Measurements from ENCODE around the gene LY6G6C. TPM values are rescaled to one million over a fixed set of nuclear protein-coding genes. Genes with fewer than 3 reads are reported as not detected.

Gene LY6G6C
- total and polyA plus RNA-seq, 2 of the 13 experiments (the other 11 are each of a cell fraction or from before 2014, with no cell fraction given): 0.15 TPM; not detected in 1

GRCh38 chr6:31702819-31703716 lies 18.5 kb downstream of the LY6G6C start, which contains the start of gene ABHD16A (continued):
- TF ChIP-seq ZHX2 (IDR thresholded peaks at IDR 0.05; ENCODE audit: low read depth) (peak; percentile 85), ZHX2 (CRISPR knock-in tag; IDR thresholded peaks at IDR 0.05; ENCODE audit: borderline replicate concordance) (no peak), CSRNP2 (CRISPR knock-in tag; conservative IDR thresholded peaks at IDR 0.05; ENCODE audit: low read depth) (no peak), ZNF652 (CRISPR knock-in tag; IDR thresholded peaks at IDR 0.05; ENCODE audit: borderline replicate concordance, low read depth) (peak; percentile 30; the same call in 1 of the 2 replicates), ZNF883 (CRISPR knock-in tag; IDR thresholded peaks at IDR 0.05; ENCODE audit: not compliant biosample characterization) (no peak), ZBTB7A (CRISPR knock-in tag; IDR thresholded peaks at IDR 0.05) (no peak), SALL1 (CRISPR knock-in tag; IDR thresholded peaks at IDR 0.05) (peak; percentile 81), ZNF207 (IDR thresholded peaks at IDR 0.05; ENCODE audit: borderline replicate concordance) (no peak), HDAC2 (CRISPR knock-in tag; IDR thresholded peaks at IDR 0.05) (peak; percentile 83), ZNF607 (CRISPR knock-in tag; IDR thresholded peaks at IDR 0.05; ENCODE audit: borderline replicate concordance) (peak; percentile 88), RNF219 (CRISPR knock-in tag; IDR thresholded peaks at IDR 0.05) (peak; percentile 72; the same call in 1 of the 2 replicates), THYN1 (CRISPR knock-in tag; IDR thresholded peaks at IDR 0.05; ENCODE audit: borderline replicate concordance, low read depth) (no peak), STAT6 (CRISPR knock-in tag; IDR thresholded peaks at IDR 0.05; ENCODE audit: borderline replicate concordance) (no peak; the same call in 1 of the 2 replicates), ZNF598 (CRISPR knock-in tag; IDR thresholded peaks at IDR 0.05; ENCODE audit: borderline replicate concordance) (no peak)

All from HepG2 (cell line).